Neural cell (in vitro differentiated cells): ENCODE results near the gene TIGD3. TPM values are rescaled to one million over a fixed set of nuclear protein-coding genes. Genes with fewer than 3 reads are reported as not detected.

Experiments used
- H2AFZ ChIP-seq: fragments of 200-600, 300-800 bp; sonication (generic), shearing (Covaris generic); 2 replicates; pipeline ENCODE4 v1.6.0; 2014; ENCODE audit warnings: low read depth, mild to moderate bottlenecking, antibody characterized with exemption, low read length, moderate library complexity
- H3F3A ChIP-seq: fragments of 200-600 bp; shearing (Covaris generic); 2 replicates; pipeline ENCODE4 v1.6.1; 2016; ENCODE audit warnings: mild to moderate bottlenecking, moderate library complexity, mixed read lengths, antibody characterized with exemption, low read length; ENCODE audit not compliant: insufficient read depth, poor library complexity, severe bottlenecking
- H3K27ac ChIP-seq: fragments of 200-600, 300-800 bp; sonication (generic), shearing (Covaris generic); 2 replicates; pipeline ENCODE4 v1.5.1; 2014; ENCODE audit warnings: mild to moderate bottlenecking, low read length, moderate library complexity
- H3K27me3 ChIP-seq: fragments of 300-800, 200-600 bp; sonication (generic), shearing (Covaris generic); 2 replicates; pipeline ENCODE4 v1.6.0; 2014; ENCODE audit warnings: mild to moderate bottlenecking, low read depth, low read length, moderate library complexity; ENCODE audit not compliant: insufficient read depth
- H3K36me3 ChIP-seq: fragments of 300-800, 200-600 bp; sonication (generic), shearing (Covaris generic); 2 replicates; pipeline ENCODE4 v1.5.1; 2014; ENCODE audit warnings: mild to moderate bottlenecking, antibody characterized with exemption, low read length, moderate library complexity; ENCODE audit not compliant: insufficient read depth
- H3K4me2 ChIP-seq: fragments of 300-800, 200-600 bp; sonication (generic), shearing (Covaris generic); 2 replicates; pipeline ENCODE4 v1.6.0; 2014; ENCODE audit warnings: mild to moderate bottlenecking, low read length
- H3K4me3 ChIP-seq: fragments of 300-800, 200-600 bp; sonication (generic), shearing (Covaris generic); 2 replicates; pipeline ENCODE4 v1.5.1; 2014; ENCODE audit warnings: mild to moderate bottlenecking, low read length, moderate library complexity
- H3K79me2 ChIP-seq: fragments of 200-600 bp; shearing (Covaris generic); replicated peaks from 2 replicates; pipeline ENCODE4 v1.6.0; 2014; ENCODE audit warnings: mild to moderate bottlenecking, low read length, moderate library complexity; ENCODE audit not compliant: insufficient read depth
- H3K9ac ChIP-seq: fragments of 300-800, 200-600 bp; sonication (generic), shearing (Covaris generic); 2 replicates; pipeline ENCODE4 v1.6.1; 2016; ENCODE audit warnings: mild to moderate bottlenecking, low read length, mixed read lengths
- H3K9me2 ChIP-seq: fragments of 200-600 bp; shearing (Covaris generic); 2 replicates; pipeline ENCODE4 v1.6.1; 2016; ENCODE audit warnings: mild to moderate bottlenecking, low read length, mixed read lengths; ENCODE audit not compliant: insufficient read depth
- H3K9me3 ChIP-seq: fragments of 200-600, 300-800 bp; sonication (generic), shearing (Covaris generic); 2 replicates; pipeline ENCODE4 v1.6.1; 2016; ENCODE audit warnings: mild to moderate bottlenecking, mixed run types, low read length, moderate library complexity, mixed read lengths
- H4K20me1 ChIP-seq: fragments of 200-600 bp; shearing (Covaris generic); 2 replicates; pipeline ENCODE4 v1.6.1; 2016; ENCODE audit warnings: mild to moderate bottlenecking, mixed run types; ENCODE audit not compliant: insufficient read depth
- EP300 ChIP-seq: fragments of 450-650 bp; conservative IDR thresholded peaks from 2 replicates; pipeline ENCODE4 v1.6.1; 2014; ENCODE audit warnings: antibody characterized with exemption, mild to moderate bottlenecking, moderate library complexity; ENCODE audit not compliant: poor library complexity, severe bottlenecking
- EZH2 ChIP-seq: fragments of 200-600, 300-800 bp; shearing (Covaris generic), sonication (generic); IDR thresholded peaks from 2 replicates; pipeline ENCODE4 v1.6.1; 2014; ENCODE audit warnings: antibody characterized with exemption, low read length, borderline replicate concordance, mild to moderate bottlenecking; ENCODE audit not compliant: insufficient read depth, poor library complexity, severe bottlenecking
- MXI1 ChIP-seq: fragments of 450-650 bp; conservative IDR thresholded peaks from 2 replicates; pipeline ENCODE4 v1.6.1; 2014; ENCODE audit warnings: antibody characterized with exemption, mild to moderate bottlenecking; ENCODE audit not compliant: poor library complexity, severe bottlenecking
- RAD21 ChIP-seq: fragments of 450-650 bp; conservative IDR thresholded peaks from 2 replicates; pipeline ENCODE4 v1.6.1; 2014; ENCODE audit warnings: antibody characterized with exemption, mild to moderate bottlenecking, moderate library complexity
- SMC3 ChIP-seq: fragments of 450-650 bp; conservative IDR thresholded peaks from 2 replicates; pipeline ENCODE4 v1.6.1; 2014; ENCODE audit warnings: antibody characterized with exemption, mild to moderate bottlenecking, moderate library complexity; ENCODE audit not compliant: poor library complexity
- TAF1 ChIP-seq: IDR thresholded peaks from 2 replicates; pipeline ENCODE4 v1.6.1; 2012; ENCODE audit warnings: low read depth
- polyA plus RNA-seq: library from polyadenylated mRNA; depleted of rRNA; stranded (reverse); fragments of >200 nt; gene quantifications from 2 replicates; pipeline ENCODE4 v1.2.3, GENCODE V29; 2014
- TF ChIP-seq, protein P1 (sequence below): fragments of 450-650 bp; IDR thresholded peaks from 2 replicates; pipeline ENCODE4 v1.5.1; 2014; ENCODE audit warnings: antibody characterized with exemption, mild to moderate bottlenecking, moderate library complexity; ENCODE audit not compliant: poor library complexity, severe bottlenecking
- TF ChIP-seq, protein P2 (sequence below): IDR thresholded peaks from 2 replicates; pipeline ENCODE4 v1.6.1; 2012; ENCODE audit warnings: borderline replicate concordance

TIGD3 gene
- polyA plus RNA-seq, 1 donor from 2014 or later: 16.1 TPM

DNA sequence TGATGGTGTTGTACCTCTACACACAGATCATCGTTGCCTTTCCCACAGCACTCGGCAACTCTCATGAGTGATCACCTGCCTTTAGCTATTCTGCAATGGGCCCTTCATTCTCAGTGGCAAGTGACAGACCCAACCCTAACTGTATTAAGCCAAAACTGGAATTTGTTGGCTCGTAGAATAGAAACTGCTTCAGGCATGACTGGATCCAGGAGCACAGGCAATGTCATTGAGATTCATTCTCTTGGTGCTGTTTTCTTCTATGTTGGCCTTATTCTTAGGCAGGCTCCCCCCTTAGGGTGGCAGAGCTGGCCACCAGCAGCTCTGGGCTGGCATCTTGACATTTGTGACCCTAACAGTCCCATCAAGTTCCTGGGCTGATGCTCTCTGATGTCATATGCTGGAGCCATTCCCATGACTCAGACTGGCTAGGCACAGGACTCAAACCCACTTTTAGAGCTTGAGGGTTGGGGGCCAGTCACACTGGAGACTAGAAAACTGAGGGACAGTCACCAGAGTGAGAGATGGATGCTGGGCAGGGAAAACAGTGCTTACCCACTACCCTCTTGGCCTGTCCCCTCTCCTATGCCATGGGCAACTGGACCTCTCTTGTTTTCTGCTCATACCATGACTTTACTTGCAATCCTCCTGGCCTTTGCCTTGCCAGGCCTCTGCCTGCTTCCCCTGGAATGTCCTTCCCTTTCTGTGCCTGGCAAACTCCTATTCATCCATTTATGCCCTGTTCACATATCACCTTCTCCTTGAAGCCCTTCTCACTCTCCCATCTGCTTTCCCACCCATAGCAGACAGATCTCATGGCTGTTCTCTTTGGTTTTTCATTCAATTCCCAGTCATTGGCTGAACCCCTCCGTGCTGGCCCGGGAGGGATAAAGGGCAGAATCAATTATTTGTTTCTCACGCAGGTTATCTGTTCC lies 47.0 kb upstream of the TIGD3 start:
- no peaks in the 10 kb centered on the region for H3F3A ChIP-seq
- H3K9me2 ChIP-seq: no peaks in the 10 kb centered on the region
- H3K27me3 ChIP-seq: no peaks in the 10 kb centered on the region
- no peak overlapping the region for H2AFZ ChIP-seq
- H4K20me1 ChIP-seq: no peaks in the 10 kb centered on the region
- H3K27ac ChIP-seq: no peak overlapping the region
- H3K9me3 ChIP-seq: no peaks in the 10 kb centered on the region
- no peak overlapping the region for H3K9ac ChIP-seq
- TF ChIP-seq TAF1 (no peak), SMC3 (no peak)
- no peaks in the 10 kb centered on the region for H3K36me3 ChIP-seq
- no peak overlapping the region for H3K4me3 ChIP-seq
- no peaks in the 10 kb centered on the region for H3K79me2 ChIP-seq
- no peak overlapping the region for H3K4me2 ChIP-seq

DNA sequence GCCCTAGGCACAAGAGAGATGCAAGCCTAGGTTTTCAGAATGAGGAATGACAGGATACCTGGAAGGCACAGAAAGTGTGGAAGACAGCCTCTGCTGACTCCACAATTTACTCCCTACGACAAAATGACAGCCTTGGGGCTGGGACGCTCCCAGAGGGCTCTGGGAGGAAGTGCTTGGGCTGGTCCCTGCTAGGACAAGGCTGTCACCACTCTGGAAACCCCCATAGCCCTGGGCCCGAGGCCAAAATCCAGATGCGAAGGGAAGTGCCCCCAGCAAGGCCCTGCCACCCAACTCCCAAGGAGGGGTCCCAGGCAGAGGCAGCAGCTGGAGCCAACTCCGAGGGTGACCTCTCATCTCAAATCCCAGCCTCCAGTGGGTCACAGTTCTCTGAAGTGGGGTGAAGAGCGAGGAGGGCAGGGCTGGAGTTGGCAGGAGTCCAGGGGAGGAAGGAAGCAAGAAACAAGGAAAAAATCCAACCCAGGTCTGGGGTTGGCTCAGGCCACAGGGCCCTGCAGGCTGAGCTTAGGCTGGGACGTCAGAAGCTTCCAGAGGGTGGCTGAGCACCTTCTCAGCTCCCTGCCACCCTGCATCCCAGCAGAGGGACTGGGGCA lies 46.2 kb upstream of the TIGD3 start:
- no peak overlapping the region for H3K27ac ChIP-seq
- no peak for TF ChIP-seq MXI1
- TF ChIP-seq, protein P1, sequence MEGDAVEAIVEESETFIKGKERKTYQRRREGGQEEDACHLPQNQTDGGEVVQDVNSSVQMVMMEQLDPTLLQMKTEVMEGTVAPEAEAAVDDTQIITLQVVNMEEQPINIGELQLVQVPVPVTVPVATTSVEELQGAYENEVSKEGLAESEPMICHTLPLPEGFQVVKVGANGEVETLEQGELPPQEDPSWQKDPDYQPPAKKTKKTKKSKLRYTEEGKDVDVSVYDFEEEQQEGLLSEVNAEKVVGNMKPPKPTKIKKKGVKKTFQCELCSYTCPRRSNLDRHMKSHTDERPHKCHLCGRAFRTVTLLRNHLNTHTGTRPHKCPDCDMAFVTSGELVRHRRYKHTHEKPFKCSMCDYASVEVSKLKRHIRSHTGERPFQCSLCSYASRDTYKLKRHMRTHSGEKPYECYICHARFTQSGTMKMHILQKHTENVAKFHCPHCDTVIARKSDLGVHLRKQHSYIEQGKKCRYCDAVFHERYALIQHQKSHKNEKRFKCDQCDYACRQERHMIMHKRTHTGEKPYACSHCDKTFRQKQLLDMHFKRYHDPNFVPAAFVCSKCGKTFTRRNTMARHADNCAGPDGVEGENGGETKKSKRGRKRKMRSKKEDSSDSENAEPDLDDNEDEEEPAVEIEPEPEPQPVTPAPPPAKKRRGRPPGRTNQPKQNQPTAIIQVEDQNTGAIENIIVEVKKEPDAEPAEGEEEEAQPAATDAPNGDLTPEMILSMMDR: no peak
- TF ChIP-seq EP300: no peak
- no peak for TF ChIP-seq EZH2
- TF ChIP-seq SMC3: no peak
- no peak for TF ChIP-seq TAF1
- TF ChIP-seq, protein P2, sequence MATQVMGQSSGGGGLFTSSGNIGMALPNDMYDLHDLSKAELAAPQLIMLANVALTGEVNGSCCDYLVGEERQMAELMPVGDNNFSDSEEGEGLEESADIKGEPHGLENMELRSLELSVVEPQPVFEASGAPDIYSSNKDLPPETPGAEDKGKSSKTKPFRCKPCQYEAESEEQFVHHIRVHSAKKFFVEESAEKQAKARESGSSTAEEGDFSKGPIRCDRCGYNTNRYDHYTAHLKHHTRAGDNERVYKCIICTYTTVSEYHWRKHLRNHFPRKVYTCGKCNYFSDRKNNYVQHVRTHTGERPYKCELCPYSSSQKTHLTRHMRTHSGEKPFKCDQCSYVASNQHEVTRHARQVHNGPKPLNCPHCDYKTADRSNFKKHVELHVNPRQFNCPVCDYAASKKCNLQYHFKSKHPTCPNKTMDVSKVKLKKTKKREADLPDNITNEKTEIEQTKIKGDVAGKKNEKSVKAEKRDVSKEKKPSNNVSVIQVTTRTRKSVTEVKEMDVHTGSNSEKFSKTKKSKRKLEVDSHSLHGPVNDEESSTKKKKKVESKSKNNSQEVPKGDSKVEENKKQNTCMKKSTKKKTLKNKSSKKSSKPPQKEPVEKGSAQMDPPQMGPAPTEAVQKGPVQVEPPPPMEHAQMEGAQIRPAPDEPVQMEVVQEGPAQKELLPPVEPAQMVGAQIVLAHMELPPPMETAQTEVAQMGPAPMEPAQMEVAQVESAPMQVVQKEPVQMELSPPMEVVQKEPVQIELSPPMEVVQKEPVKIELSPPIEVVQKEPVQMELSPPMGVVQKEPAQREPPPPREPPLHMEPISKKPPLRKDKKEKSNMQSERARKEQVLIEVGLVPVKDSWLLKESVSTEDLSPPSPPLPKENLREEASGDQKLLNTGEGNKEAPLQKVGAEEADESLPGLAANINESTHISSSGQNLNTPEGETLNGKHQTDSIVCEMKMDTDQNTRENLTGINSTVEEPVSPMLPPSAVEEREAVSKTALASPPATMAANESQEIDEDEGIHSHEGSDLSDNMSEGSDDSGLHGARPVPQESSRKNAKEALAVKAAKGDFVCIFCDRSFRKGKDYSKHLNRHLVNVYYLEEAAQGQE: no peak
- TF ChIP-seq RAD21: no peak
- H3K9me3 ChIP-seq: no peaks in the 10 kb centered on the region
- H2AFZ ChIP-seq: no peak overlapping the region
- no peaks in the 10 kb centered on the region for H3K79me2 ChIP-seq
- no peaks in the 10 kb centered on the region for H3F3A ChIP-seq
- no peaks in the 10 kb centered on the region for H4K20me1 ChIP-seq
- no peak overlapping the region for H3K9ac ChIP-seq
- no peak overlapping the region for H3K4me2 ChIP-seq
- H3K36me3 ChIP-seq: no peaks in the 10 kb centered on the region
- no peak overlapping the region for H3K4me3 ChIP-seq
- no peaks in the 10 kb centered on the region for H3K9me2 ChIP-seq
- H3K27me3 ChIP-seq: no peaks in the 10 kb centered on the region
